K562 (cell line): ENCODE results near the gene CACNB2. TPM values are rescaled to one million over a fixed set of nuclear protein-coding genes. Genes with fewer than 3 reads are reported as not detected.

ENCODE experiments used
- ATAC-seq: fragments of 200-7000 bp; cut with Tn5 transposase; 3 replicates; pipeline ENCODE4 v1.9.1; 2020; ENCODE audit warnings: moderate library complexity
- BruUV-seq: library from RNA; stranded (reverse); fragments of 400-500 nt; replicated peaks from 2 replicates; lab custom pipeline; 2021; lab: Mats Ljungman, UMichigan
- CTCF ChIA-PET: fragments of 300-600 bp; formaldehyde crosslinking; extraction: SDS; loops from one replicate; lab custom pipeline; 2021; ENCODE audit warnings: low intra/inter-chr PET ratio; lab: Yijun Ruan, JAX
- POLR2A ChIA-PET: fragments of 300-600, 350-650 bp; sonication (Branson Sonifier 250); formaldehyde crosslinking; extraction: SDS; loops from one replicate; lab custom pipeline; 2021; ENCODE audit warnings: antibody characterized with exemption, inconsistent platforms; lab: Yijun Ruan, JAX
- DNase-seq, 4 experiments: peaks; one replicate each; pipeline versions ENCODE4 v3.0.0 to v3.0.0-alpha.2; 2011 to 2018; ENCODE audit warnings: low spot score in 3 of 4, mixed read lengths in 3 of 4; ENCODE audit errors: extremely low read depth in 1 of 4
- FAIRE-seq: peaks from 2 replicates; lab custom pipeline; 2011; peaks lifted over from hg19 to GRCh38; lab: Jason Lieb, UNC
- H2AFZ ChIP-seq: 2 replicates; pipeline ENCODE4 v1.6.0; 2011; ENCODE audit warnings: low read depth, low read length, control low read depth, inconsistent platforms
- H3K27ac ChIP-seq: fragments of 200-600 bp; 3 replicates; pipeline ENCODE4 v1.8.0; 2011; ENCODE audit warnings: low read depth, mild to moderate bottlenecking, control low read depth, inconsistent platforms, low read length, moderate library complexity, mixed read lengths; ENCODE audit errors: extremely low read depth
- H3K27me3 ChIP-seq, 2 experiments: fragments of 300-600 bp in 1 of 2; 2 replicates in 1 of 2; 3 replicates in 1 of 2; pipeline versions ENCODE4 v1.6.0 to v1.8.0; 2011; ENCODE audit warnings: inconsistent platforms in 2 of 2, low read length in 2 of 2, mild to moderate bottlenecking in 1 of 2, mixed read lengths in 1 of 2, moderate library complexity in 1 of 2; ENCODE audit not compliant: control insufficient read depth in 2 of 2, insufficient read depth in 2 of 2
- H3K36me3 ChIP-seq: fragments of 300-600 bp; 3 replicates; pipeline ENCODE4 v1.8.0; 2011; ENCODE audit warnings: mild to moderate bottlenecking, low read length, inconsistent platforms; ENCODE audit not compliant: control insufficient read depth, insufficient read depth
- H3K4me1 ChIP-seq, 2 experiments: fragments of 200-600 bp in 1 of 2; replicated peaks in 1 of 2; 2 replicates in 1 of 2; 3 replicates in 1 of 2; pipeline versions ENCODE4 v1.5.1 to v1.8.0; 2011; ENCODE audit warnings: inconsistent platforms in 2 of 2, low read length in 2 of 2, mild to moderate bottlenecking in 1 of 2, mixed read lengths in 1 of 2, moderate library complexity in 1 of 2; ENCODE audit not compliant: control insufficient read depth in 2 of 2, insufficient read depth in 2 of 2
- H3K4me2 ChIP-seq: 2 replicates; pipeline ENCODE4 v1.6.1; 2011; ENCODE audit warnings: low read length, control low read depth, inconsistent platforms, mixed read lengths; ENCODE audit not compliant: insufficient read depth
- H3K4me3 ChIP-seq: fragments of 200-600 bp; sonication (generic), shearing (Covaris generic); 2 replicates; pipeline ENCODE4 v1.5.1; 2016; ENCODE audit warnings: control low read depth, inconsistent platforms
- H3K79me2 ChIP-seq: fragments of 200-600 bp; 3 replicates; pipeline ENCODE4 v1.8.0; 2011; ENCODE audit warnings: low read length, inconsistent platforms; ENCODE audit not compliant: control insufficient read depth, insufficient read depth
- H3K9ac ChIP-seq, 2 experiments: 2 replicates each; pipeline versions ENCODE4 v1.6.0 to v1.6.1; 2011; ENCODE audit warnings: low read depth in 2 of 2, low read length in 2 of 2, control low read depth in 1 of 2, inconsistent platforms in 1 of 2, mild to moderate bottlenecking in 1 of 2, mixed read lengths in 1 of 2; ENCODE audit not compliant: insufficient read depth in 1 of 2
- H3K9me1 ChIP-seq: one replicate; pipeline ENCODE4 v1.6.0; 2011; ENCODE audit warnings: inconsistent platforms, mild to moderate bottlenecking, low read length, moderate library complexity; ENCODE audit not compliant: control insufficient read depth, insufficient read depth
- H3K9me3 ChIP-seq: replicated peaks from 2 replicates; pipeline ENCODE4 v1.5.1; 2011; ENCODE audit warnings: low read depth, low read length, inconsistent platforms; ENCODE audit not compliant: control insufficient read depth, insufficient read depth
- H4K20me1 ChIP-seq: replicated peaks from 2 replicates; pipeline ENCODE4 v1.6.1; 2011; ENCODE audit warnings: low read length, inconsistent platforms, mixed read lengths; ENCODE audit not compliant: control insufficient read depth, insufficient read depth
- RFX1 ChIP-seq: fragments of 450-650 bp; IDR thresholded peaks from 2 replicates; pipeline ENCODE4 v1.6.1; 2016; ENCODE audit warnings: mild to moderate bottlenecking, moderate library complexity
- THRB ChIP-seq: fragments of 450-650 bp; formaldehyde crosslinking; conservative IDR thresholded peaks from 2 replicates; pipeline ENCODE4 v1.4.0; 2022; ENCODE audit warnings: mild to moderate bottlenecking, missing genetic modification characterization
- WGBS: fragments of 100-300 bp; shearing (Covaris generic); methylation state at CpG from one replicate; pipeline ENCODE4 v1.1.6; 2016; ENCODE audit warnings: low coverage, mixed read lengths; ENCODE audit not compliant: insufficient coverage; ENCODE audit errors: missing lambda C conversion rate; 5-methylcytosine and 5-hydroxymethylcytosine counted together
- in situ Hi-C: fragments of 300-500 bp; cut with MboI; formaldehyde crosslinking; loops from 4 replicates; pipeline ENCODE4 v1.15.0; 2018; ENCODE audit warnings: inconsistent platforms, mixed read lengths
- intact Hi-C: fragments of 100-400 bp; cut with micrococcal nuclease; formaldehyde crosslinking; loops from 2 replicates; pipeline ENCODE4 v1.14.2; 2022
- polyA plus RNA-seq, 8 experiments: library from polyadenylated mRNA; depleted of rRNA in 4 of 8; stranded (reverse) in 5 of 8; unstranded in 3 of 8; fragments of >200 nt; fragmentation: Nextera tagmentation in 2 of 8; fragmentation: Illumina TruSeq in 1 of 8; extraction: Ambion mirVana in 2 of 8; extraction: Trizol in 1 of 8; gene quantifications; 2 replicates each; pipeline versions ENCODE4 v1.2.1 to v1.2.3, GENCODE V29; 2011 to 2014; ENCODE audit warnings: inconsistent platforms in 1 of 8, missing spikeins in 1 of 8
- total RNA-seq, 7 experiments: library from RNA; depleted of rRNA in 6 of 7; stranded (reverse); fragments of >200 nt in 6 of 7; fragmentation: Illumina TruSeq in 2 of 7; extraction: Trizol in 2 of 7; gene quantifications; 2 replicates each; pipeline versions ENCODE4 v1.2.1 to v1.2.3, GENCODE V29; 2011 to 2021; ENCODE audit warnings: low replicate concordance in 1 of 7

The CACNB2 gene
- total and polyA plus RNA-seq, 9 of the 15 experiments (the other 6 are each of a cell fraction or from before 2014, with no cell fraction given), result 1.8 to 2.2 TPM; not detected in 7

DNA sequence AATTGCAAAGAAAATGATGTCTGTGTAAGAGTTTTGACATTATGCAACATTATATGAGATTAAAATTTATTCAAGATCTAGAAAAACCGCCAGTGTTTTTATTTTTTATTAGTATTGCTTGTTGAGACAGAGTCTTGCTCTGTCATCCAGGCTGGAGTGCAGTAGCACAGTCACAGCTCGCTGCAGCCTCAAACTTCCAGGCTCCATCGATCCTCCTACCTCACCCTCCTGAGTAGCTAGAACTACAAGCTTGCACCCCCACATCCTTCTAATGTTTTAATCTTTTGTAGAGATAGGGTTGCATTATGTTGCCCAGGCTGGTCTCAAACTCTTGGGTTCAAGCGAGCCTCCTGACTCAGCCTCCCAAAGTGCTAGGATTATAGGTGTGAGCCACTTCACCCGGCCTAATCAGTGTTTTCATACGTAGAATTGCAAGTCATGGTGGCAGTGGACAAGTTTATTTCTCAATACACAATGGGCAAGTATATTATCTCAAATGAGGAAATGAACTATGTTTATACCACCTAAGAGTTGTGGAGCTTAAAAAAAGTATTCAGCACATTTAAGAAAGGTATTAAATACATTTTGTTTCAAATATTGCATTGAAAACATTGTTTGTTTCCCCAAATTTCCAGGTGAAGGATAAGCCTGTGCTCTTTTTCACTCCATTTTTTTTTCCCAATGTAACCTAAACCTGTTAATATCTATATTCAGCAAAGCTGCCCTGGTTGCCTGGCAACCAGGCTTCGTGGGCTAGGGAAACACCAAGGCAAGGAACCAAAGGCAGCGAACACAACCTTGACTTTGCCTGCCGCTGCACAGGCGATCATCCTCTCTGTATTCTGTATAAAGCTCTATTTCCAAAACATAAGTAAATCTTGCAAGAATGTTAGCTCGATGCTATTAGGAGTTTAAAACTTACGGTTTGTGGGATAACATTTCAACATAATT, 163.9 kb downstream of the CACNB2 start:
- no TSS peak for BruUV-seq
- no peak for FAIRE-seq

More for the DNA sequence above, 163.9 kb downstream of the CACNB2 start:
- no peak for DNase-seq
- Histone ChIP-seq H3K79me2 (no peaks in the 10 kb centered on the region), H3K4me2 (no peak overlapping the region), H3K9me3 (no peaks in the 10 kb centered on the region), H3K4me3 (no peak overlapping the region), H4K20me1 (no peaks in the 10 kb centered on the region), H3K9me1 (no peaks in the 10 kb centered on the region), H3K4me1 (no peaks in the 10 kb centered on the region), H3K27me3 (peaks cover 2 to 10% of the 10 kb centered on the region in 2 experiments; a peak in 2 of 5 replicates), H2AFZ (no peak overlapping the region), H3K9ac (no peak overlapping the region), H3K27ac (no peak overlapping the region)
- POLR2A ChIA-PET, result no interaction called here
- intact Hi-C loops, result no loop called here
- CTCF ChIA-PET, result no interaction called here
- WGBS, result 1% methylated on average over 12 of the region's 12 CpGs
- peak; percentile 56 for TF ChIP-seq RFX1
- TF ChIP-seq THRB (CRISPR knock-in tag), result no peak
- TF ChIP-seq, all 486 proteins: peak for 1
- no peak for ATAC-seq
- H3K36me3 ChIP-seq, result no peaks in the 10 kb centered on the region
- in situ Hi-C loops, result no loop called here
